HepG2 (cell line): ENCODE data around the gene ARFGEF2. TPM values are rescaled to one million over a fixed set of nuclear protein-coding genes. Genes with fewer than 3 reads are reported as not detected.
A peak's percentile ranks its signal among the peaks of the same experiment; 100 is the strongest.

Experiments used
- ARID2 ChIP-seq: sonication (generic); formaldehyde crosslinking; IDR thresholded peaks from 2 replicates; pipeline ENCODE4 v1.8.1; 2022; ENCODE audit warnings: mild to moderate bottlenecking, missing genetic modification reagents, borderline replicate concordance
- CSRNP1 ChIP-seq: sonication (generic); formaldehyde crosslinking; IDR thresholded peaks from 2 replicates; pipeline ENCODE4 v1.8.1; 2023; ENCODE audit warnings: mild to moderate bottlenecking, missing genetic modification reagents
- FOXC1 ChIP-seq: sonication (generic); formaldehyde crosslinking; IDR thresholded peaks from 2 replicates; pipeline ENCODE4 v1.8.0; 2022; ENCODE audit warnings: mild to moderate bottlenecking, missing genetic modification reagents, borderline replicate concordance
- FOXJ3 ChIP-seq: sonication (generic); formaldehyde crosslinking; IDR thresholded peaks from 2 replicates; pipeline ENCODE4 v1.4.0; 2020; ENCODE audit warnings: missing genetic modification reagents, mild to moderate bottlenecking, borderline replicate concordance
- HES4 ChIP-seq: sonication (generic); formaldehyde crosslinking; IDR thresholded peaks from 2 replicates; pipeline ENCODE4 v1.9.0; 2021; ENCODE audit warnings: mild to moderate bottlenecking, missing genetic modification reagents, borderline replicate concordance
- HMG20A ChIP-seq: IDR thresholded peaks from 2 replicates; pipeline ENCODE4 v1.6.1; 2016; ENCODE audit warnings: borderline replicate concordance
- IRX3 ChIP-seq: sonication (generic); formaldehyde crosslinking; IDR thresholded peaks from 2 replicates; pipeline ENCODE4 v1.8.1; 2023; ENCODE audit warnings: mild to moderate bottlenecking, low read depth, missing genetic modification reagents, borderline replicate concordance
- KDM1A ChIP-seq: IDR thresholded peaks from 2 replicates; pipeline ENCODE4 v1.6.1; 2016; ENCODE audit warnings: missing compliant biosample characterization
- SMAD9 ChIP-seq: sonication (generic); formaldehyde crosslinking; IDR thresholded peaks from 2 replicates; pipeline ENCODE4 v1.5.1; 2020; ENCODE audit warnings: mild to moderate bottlenecking, missing genetic modification reagents
- SRF ChIP-seq: IDR thresholded peaks from 2 replicates; pipeline ENCODE4 v1.6.1; 2011; ENCODE audit warnings: mild to moderate bottlenecking, low read depth, low read length, moderate library complexity
- YY1 ChIP-seq: IDR thresholded peaks from 2 replicates; pipeline ENCODE4 v1.6.1; 2011; ENCODE audit warnings: low read length, low read depth, moderate library complexity, mild to moderate bottlenecking; ENCODE audit not compliant: insufficient read depth, insufficient replicate concordance
- ZBTB37 ChIP-seq: sonication (generic); formaldehyde crosslinking; IDR thresholded peaks from 2 replicates; pipeline ENCODE4 v1.4.0; 2020; ENCODE audit warnings: mild to moderate bottlenecking, missing genetic modification reagents
- ZC3H13 ChIP-seq: sonication (generic); formaldehyde crosslinking; IDR thresholded peaks from 2 replicates; pipeline ENCODE4 v1.8.1; 2023; ENCODE audit warnings: mild to moderate bottlenecking, missing genetic modification reagents, moderate library complexity
- ZNF512 ChIP-seq: sonication (generic); formaldehyde crosslinking; IDR thresholded peaks from 2 replicates; pipeline ENCODE4 v1.4.0; 2020; ENCODE audit warnings: mild to moderate bottlenecking, missing genetic modification reagents
- polyA plus RNA-seq, 8 experiments: library from polyadenylated mRNA; depleted of rRNA in 3 of 8; stranded (reverse) in 7 of 8; unstranded in 1 of 8; fragments of >200 nt; fragmentation: Illumina TruSeq in 4 of 8; extraction: Trizol in 4 of 8; gene quantifications; 2 replicates each; pipeline versions ENCODE4 v1.2.1 to v1.2.3, GENCODE V29; 2011 to 2016; ENCODE audit warnings: low read depth in 4 of 8, missing spikeins in 1 of 8, mixed read lengths in 1 of 8; ENCODE audit not compliant: insufficient read depth in 1 of 8
- total RNA-seq, 5 experiments: library from RNA; depleted of rRNA; stranded (reverse); fragments of >200 nt; fragmentation: Illumina TruSeq; extraction: Trizol; gene quantifications; 2 replicates each; pipeline ENCODE4 v1.2.3, GENCODE V29; 2016; ENCODE audit warnings: low read depth in 1 of 5
- TF ChIP-seq, protein P1 (sequence below): sonication (generic); formaldehyde crosslinking; IDR thresholded peaks from 2 replicates; pipeline ENCODE4 v1.5.1; 2020; ENCODE audit warnings: mild to moderate bottlenecking, missing genetic modification reagents, borderline replicate concordance
- TF ChIP-seq, protein P2 (sequence below): sonication (generic); formaldehyde crosslinking; IDR thresholded peaks from 2 replicates; pipeline ENCODE4 v1.9.0; 2021; ENCODE audit warnings: missing genetic modification reagents, borderline replicate concordance

ARFGEF2 gene
- total and polyA plus RNA-seq, 2 of the 13 experiments (the other 11 are each of a cell fraction or from before 2014, with no cell fraction given): 44.0 to 60.8 TPM

GRCh38 chr20:48923149-48923718 lies 1.7 kb downstream of the ARFGEF2 start (continued):
- TF ChIP-seq ARID2 (CRISPR knock-in tag) (0 out of 2 replicates have a peak, but pooled peaks have one; percentile 36), SRF (no peak), FOXJ3 (CRISPR knock-in tag) (no peak), FOXC1 (CRISPR knock-in tag) (no peak), HMG20A (CRISPR knock-in tag) (peak; percentile 68), SMAD9 (no peak), YY1 (no peak), HES4 (CRISPR knock-in tag) (no peak), ZBTB37 (no peak), CSRNP1 (CRISPR knock-in tag) (0 out of 2 replicates have a peak, but pooled peaks have one; percentile 38), ZC3H13 (no peak), IRX3 (CRISPR knock-in tag) (no peak), ZNF512 (no peak), KDM1A (CRISPR knock-in tag) (no peak)
- TF ChIP-seq, protein P1, sequence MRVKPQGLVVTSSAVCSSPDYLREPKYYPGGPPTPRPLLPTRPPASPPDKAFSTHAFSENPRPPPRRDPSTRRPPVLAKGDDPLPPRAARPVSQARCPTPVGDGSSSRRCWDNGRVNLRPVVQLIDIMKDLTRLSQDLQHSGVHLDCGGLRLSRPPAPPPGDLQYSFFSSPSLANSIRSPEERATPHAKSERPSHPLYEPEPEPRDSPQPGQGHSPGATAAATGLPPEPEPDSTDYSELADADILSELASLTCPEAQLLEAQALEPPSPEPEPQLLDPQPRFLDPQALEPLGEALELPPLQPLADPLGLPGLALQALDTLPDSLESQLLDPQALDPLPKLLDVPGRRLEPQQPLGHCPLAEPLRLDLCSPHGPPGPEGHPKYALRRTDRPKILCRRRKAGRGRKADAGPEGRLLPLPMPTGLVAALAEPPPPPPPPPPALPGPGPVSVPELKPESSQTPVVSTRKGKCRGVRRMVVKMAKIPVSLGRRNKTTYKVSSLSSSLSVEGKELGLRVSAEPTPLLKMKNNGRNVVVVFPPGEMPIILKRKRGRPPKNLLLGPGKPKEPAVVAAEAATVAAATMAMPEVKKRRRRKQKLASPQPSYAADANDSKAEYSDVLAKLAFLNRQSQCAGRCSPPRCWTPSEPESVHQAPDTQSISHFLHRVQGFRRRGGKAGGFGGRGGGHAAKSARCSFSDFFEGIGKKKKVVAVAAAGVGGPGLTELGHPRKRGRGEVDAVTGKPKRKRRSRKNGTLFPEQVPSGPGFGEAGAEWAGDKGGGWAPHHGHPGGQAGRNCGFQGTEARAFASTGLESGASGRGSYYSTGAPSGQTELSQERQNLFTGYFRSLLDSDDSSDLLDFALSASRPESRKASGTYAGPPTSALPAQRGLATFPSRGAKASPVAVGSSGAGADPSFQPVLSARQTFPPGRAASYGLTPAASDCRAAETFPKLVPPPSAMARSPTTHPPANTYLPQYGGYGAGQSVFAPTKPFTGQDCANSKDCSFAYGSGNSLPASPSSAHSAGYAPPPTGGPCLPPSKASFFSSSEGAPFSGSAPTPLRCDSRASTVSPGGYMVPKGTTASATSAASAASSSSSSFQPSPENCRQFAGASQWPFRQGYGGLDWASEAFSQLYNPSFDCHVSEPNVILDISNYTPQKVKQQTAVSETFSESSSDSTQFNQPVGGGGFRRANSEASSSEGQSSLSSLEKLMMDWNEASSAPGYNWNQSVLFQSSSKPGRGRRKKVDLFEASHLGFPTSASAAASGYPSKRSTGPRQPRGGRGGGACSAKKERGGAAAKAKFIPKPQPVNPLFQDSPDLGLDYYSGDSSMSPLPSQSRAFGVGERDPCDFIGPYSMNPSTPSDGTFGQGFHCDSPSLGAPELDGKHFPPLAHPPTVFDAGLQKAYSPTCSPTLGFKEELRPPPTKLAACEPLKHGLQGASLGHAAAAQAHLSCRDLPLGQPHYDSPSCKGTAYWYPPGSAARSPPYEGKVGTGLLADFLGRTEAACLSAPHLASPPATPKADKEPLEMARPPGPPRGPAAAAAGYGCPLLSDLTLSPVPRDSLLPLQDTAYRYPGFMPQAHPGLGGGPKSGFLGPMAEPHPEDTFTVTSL (CRISPR knock-in tag): no peak; the same call in 1 of the 2 replicates
- TF ChIP-seq, protein P2, sequence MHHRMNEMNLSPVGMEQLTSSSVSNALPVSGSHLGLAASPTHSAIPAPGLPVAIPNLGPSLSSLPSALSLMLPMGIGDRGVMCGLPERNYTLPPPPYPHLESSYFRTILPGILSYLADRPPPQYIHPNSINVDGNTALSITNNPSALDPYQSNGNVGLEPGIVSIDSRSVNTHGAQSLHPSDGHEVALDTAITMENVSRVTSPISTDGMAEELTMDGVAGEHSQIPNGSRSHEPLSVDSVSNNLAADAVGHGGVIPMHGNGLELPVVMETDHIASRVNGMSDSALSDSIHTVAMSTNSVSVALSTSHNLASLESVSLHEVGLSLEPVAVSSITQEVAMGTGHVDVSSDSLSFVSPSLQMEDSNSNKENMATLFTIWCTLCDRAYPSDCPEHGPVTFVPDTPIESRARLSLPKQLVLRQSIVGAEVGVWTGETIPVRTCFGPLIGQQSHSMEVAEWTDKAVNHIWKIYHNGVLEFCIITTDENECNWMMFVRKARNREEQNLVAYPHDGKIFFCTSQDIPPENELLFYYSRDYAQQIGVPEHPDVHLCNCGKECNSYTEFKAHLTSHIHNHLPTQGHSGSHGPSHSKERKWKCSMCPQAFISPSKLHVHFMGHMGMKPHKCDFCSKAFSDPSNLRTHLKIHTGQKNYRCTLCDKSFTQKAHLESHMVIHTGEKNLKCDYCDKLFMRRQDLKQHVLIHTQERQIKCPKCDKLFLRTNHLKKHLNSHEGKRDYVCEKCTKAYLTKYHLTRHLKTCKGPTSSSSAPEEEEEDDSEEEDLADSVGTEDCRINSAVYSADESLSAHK (CRISPR knock-in tag): no peak
